Mesendoderm (in vitro differentiated cells): ENCODE results near the gene YPEL1.

ENCODE experiments used
- DNase-seq: peaks from one replicate; pipeline ENCODE4 v3.0.0; 2013
- H2AK5ac ChIP-seq: 2 replicates; pipeline ENCODE4 v1.6.1; 2013; ENCODE audit warnings: low read length, inconsistent platforms
- H2BK120ac ChIP-seq: 2 replicates; pipeline ENCODE4 v1.6.1; 2013; ENCODE audit warnings: low read depth, mild to moderate bottlenecking, low read length, moderate library complexity, mixed read lengths
- H2BK15ac ChIP-seq: replicated peaks from 2 replicates; pipeline ENCODE4 v1.6.1; 2013; ENCODE audit warnings: low read depth, mild to moderate bottlenecking, moderate library complexity
- H2BK5ac ChIP-seq: 2 replicates; pipeline ENCODE4 v1.6.1; 2013; ENCODE audit warnings: low read length, inconsistent platforms
- H3K18ac ChIP-seq: 2 replicates; pipeline ENCODE4 v1.6.1; 2013; ENCODE audit warnings: mild to moderate bottlenecking, low read length, mixed read lengths
- H3K23ac ChIP-seq: one replicate; pipeline ENCODE4 v1.6.1; 2013; ENCODE audit warnings: low read length
- H3K27ac ChIP-seq: 2 replicates; pipeline ENCODE4 v1.5.1; 2013; ENCODE audit warnings: low read depth, mild to moderate bottlenecking, inconsistent platforms, low read length, moderate library complexity
- H3K27me3 ChIP-seq: 2 replicates; pipeline ENCODE4 v1.6.1; 2013; ENCODE audit warnings: low read length, control low read depth, mild to moderate bottlenecking, inconsistent platforms; ENCODE audit not compliant: insufficient read depth, poor library complexity
- H3K36me3 ChIP-seq: 2 replicates; pipeline ENCODE4 v1.6.1; 2013; ENCODE audit warnings: low read length, inconsistent platforms; ENCODE audit not compliant: control insufficient read depth, insufficient read depth
- H3K4ac ChIP-seq: one replicate; pipeline ENCODE4 v1.6.1; 2013; ENCODE audit warnings: low read depth, mild to moderate bottlenecking, low read length, moderate library complexity
- H3K4me1 ChIP-seq: 2 replicates; pipeline ENCODE4 v1.6.1; 2013; ENCODE audit warnings: low read depth, low read length, inconsistent platforms; ENCODE audit not compliant: control insufficient read depth
- H3K4me2 ChIP-seq: 2 replicates; pipeline ENCODE4 v1.6.1; 2013; ENCODE audit warnings: low read length
- H3K4me3 ChIP-seq: 2 replicates; pipeline ENCODE4 v1.5.1; 2013; ENCODE audit warnings: mild to moderate bottlenecking, low read length
- H3K56ac ChIP-seq: one replicate; pipeline ENCODE4 v1.6.1; 2013; ENCODE audit warnings: low read length
- H3K79me1 ChIP-seq: 2 replicates; pipeline ENCODE4 v1.6.1; 2013; ENCODE audit warnings: low read length, inconsistent platforms
- H3K79me2 ChIP-seq: 2 replicates; pipeline ENCODE4 v1.6.1; 2013; ENCODE audit warnings: mild to moderate bottlenecking, low read length; ENCODE audit not compliant: control insufficient read depth, insufficient read depth
- H3K9ac ChIP-seq: 2 replicates; pipeline ENCODE4 v1.6.1; 2013; ENCODE audit warnings: low read length, inconsistent platforms
- H4K5ac ChIP-seq: one replicate; pipeline ENCODE4 v1.6.1; 2013; ENCODE audit warnings: low read length
- H4K8ac ChIP-seq: one replicate; pipeline ENCODE4 v1.6.1; 2013; ENCODE audit warnings: low read depth, mild to moderate bottlenecking, control low read depth, low read length, moderate library complexity
- WGBS: extraction: QIAGEN DNeasy Blood & Tissue Kit; methylation state at CpG from one replicate; pipeline ENCODE4 v1.1.7; 2013; ENCODE audit warnings: low lambda C conversion rate, missing lambda C conversion rate; ENCODE audit not compliant: insufficient coverage; ENCODE audit errors: extremely low coverage; 5-methylcytosine and 5-hydroxymethylcytosine counted together

Gene YPEL1

GRCh38 chr22:21768435-21768834 lies 32.8 kb upstream of the YPEL1 start:
- H2BK5ac ChIP-seq: no peak overlapping the region
- DNase-seq: no peak
- H3K56ac ChIP-seq: no peak overlapping the region
- no peak overlapping the region for H3K27ac ChIP-seq
- no peak overlapping the region for H3K18ac ChIP-seq
- no peaks in the 10 kb centered on the region for H3K4me1 ChIP-seq
- H3K27me3 ChIP-seq: no peaks in the 10 kb centered on the region
- H3K79me2 ChIP-seq: no peaks in the 10 kb centered on the region
- WGBS: no CpG with 5 or more reads among the region's 1 CpG
- H3K9ac ChIP-seq: no peak overlapping the region
- no peak overlapping the region for H2BK15ac ChIP-seq
- no peak overlapping the region for H3K23ac ChIP-seq
- no peak overlapping the region for H3K4me2 ChIP-seq
- H3K4ac ChIP-seq: no peak overlapping the region
- peaks cover 15% of the 10 kb centered on the region for H3K36me3 ChIP-seq
- no peaks in the 10 kb centered on the region for H3K79me1 ChIP-seq
- no peak overlapping the region for H2AK5ac ChIP-seq
- no peak overlapping the region for H2BK120ac ChIP-seq
- H4K5ac ChIP-seq: no peak overlapping the region
- H4K8ac ChIP-seq: no peak overlapping the region
- H3K4me3 ChIP-seq: no peak overlapping the region

- H3K18ac ChIP-seq: no peak overlapping the region
- H2BK120ac ChIP-seq: no peak overlapping the region
- no peak overlapping the region for H3K27ac ChIP-seq
- H2AK5ac ChIP-seq: no peak overlapping the region
- H2BK15ac ChIP-seq: no peak overlapping the region
- no peak overlapping the region for H2BK5ac ChIP-seq
- no peak overlapping the region for H4K8ac ChIP-seq
- H3K79me2 ChIP-seq: no peaks in the 10 kb centered on the region
- DNase-seq: no peak
- no peaks in the 10 kb centered on the region for H3K27me3 ChIP-seq
- no peak overlapping the region for H4K5ac ChIP-seq
- no peaks in the 10 kb centered on the region for H3K4me1 ChIP-seq
- no peak overlapping the region for H3K9ac ChIP-seq
- H3K56ac ChIP-seq: no peak overlapping the region
- H3K36me3 ChIP-seq: peaks cover 16% of the 10 kb centered on the region
- H3K4me2 ChIP-seq: no peak overlapping the region
- no peak overlapping the region for H3K4ac ChIP-seq
- H3K4me3 ChIP-seq: no peak overlapping the region
- no CpG with 5 or more reads among the region's 15 CpGs for WGBS
- no peak overlapping the region for H3K23ac ChIP-seq
- H3K79me1 ChIP-seq: no peaks in the 10 kb centered on the region
These were observed 31.3 kb upstream of the YPEL1 start for GRCh38 chr22:21766691-21767462.

- Histone ChIP-seq H3K79me1 (no peaks in the 10 kb centered on the region), H3K27me3 (no peaks in the 10 kb centered on the region), H2BK120ac (no peak overlapping the region), H2BK5ac (no peak overlapping the region), H3K4me3 (no peak overlapping the region), H4K8ac (no peak overlapping the region), H3K36me3 (peaks cover 15% of the 10 kb centered on the region), H2AK5ac (no peak overlapping the region), H3K79me2 (no peaks in the 10 kb centered on the region), H2BK15ac (no peak overlapping the region), H3K4me2 (no peak overlapping the region), H3K27ac (no peak overlapping the region), H3K4me1 (no peaks in the 10 kb centered on the region), H3K18ac (no peak overlapping the region), H4K5ac (no peak overlapping the region), H3K56ac (no peak overlapping the region), H3K9ac (no peak overlapping the region), H3K23ac (no peak overlapping the region), H3K4ac (no peak overlapping the region)
- DNase-seq: no peak
- WGBS: no CpG with 5 or more reads among the region's 11 CpGs
These were observed 30.4 kb upstream of the YPEL1 start for GRCh38 chr22:21765909-21766529.

- no peak overlapping the region for H3K23ac ChIP-seq
- H3K18ac ChIP-seq: no peak overlapping the region
- H2BK120ac ChIP-seq: no peak overlapping the region
- no peaks in the 10 kb centered on the region for H3K79me1 ChIP-seq
- H3K9ac ChIP-seq: no peak overlapping the region
- no peak overlapping the region for H3K27ac ChIP-seq
- H3K36me3 ChIP-seq: peaks cover 15% of the 10 kb centered on the region
- no peak overlapping the region for H4K8ac ChIP-seq
- H3K4me2 ChIP-seq: no peak overlapping the region
- WGBS: no CpG with 5 or more reads among the region's 9 CpGs
- H3K4me1 ChIP-seq: no peaks in the 10 kb centered on the region
- H2BK15ac ChIP-seq: no peak overlapping the region
- H2AK5ac ChIP-seq: no peak overlapping the region
- no peaks in the 10 kb centered on the region for H3K79me2 ChIP-seq
- H2BK5ac ChIP-seq: no peak overlapping the region
- H4K5ac ChIP-seq: no peak overlapping the region
- no peak overlapping the region for H3K4me3 ChIP-seq
- no peaks in the 10 kb centered on the region for H3K27me3 ChIP-seq
- H3K4ac ChIP-seq: no peak overlapping the region
- DNase-seq: no peak
- H3K56ac ChIP-seq: no peak overlapping the region
These were observed 28.6 kb upstream of the YPEL1 start for GRCh38 chr22:21764038-21764804.

GRCh38 chr22:21762712-21763581 lies 27.4 kb upstream of the YPEL1 start:
- no peak overlapping the region for H3K4me2 ChIP-seq
- H3K18ac ChIP-seq: no peak overlapping the region
- no peak overlapping the region for H4K5ac ChIP-seq
- no peak overlapping the region for H2AK5ac ChIP-seq
- H3K9ac ChIP-seq: no peak overlapping the region
- WGBS: no CpG with 5 or more reads among the region's 13 CpGs
- no peak overlapping the region for H3K27ac ChIP-seq
- H3K56ac ChIP-seq: no peak overlapping the region
- no peaks in the 10 kb centered on the region for H3K79me1 ChIP-seq
- H3K4me1 ChIP-seq: no peaks in the 10 kb centered on the region
- H2BK120ac ChIP-seq: no peak overlapping the region
- no peak overlapping the region for H2BK5ac ChIP-seq
- no peak overlapping the region for H3K4me3 ChIP-seq
- H4K8ac ChIP-seq: no peak overlapping the region
- no peak overlapping the region for H3K4ac ChIP-seq
- H3K27me3 ChIP-seq: no peaks in the 10 kb centered on the region
- no peaks in the 10 kb centered on the region for H3K79me2 ChIP-seq
- no peak overlapping the region for H3K23ac ChIP-seq
- H3K36me3 ChIP-seq: peaks cover 10% of the 10 kb centered on the region
- no peak overlapping the region for H2BK15ac ChIP-seq
- no peak for DNase-seq
